ENCODE data around the gene EVPL. TPM values are rescaled to one million over a fixed set of nuclear protein-coding genes. Genes with fewer than 3 reads are reported as not detected.

EVPL gene
- total and polyA plus RNA-seq, 2 experiments from 2014 or later: 0.47 to 1.3 TPM

GRCh38 chr17:76007131-76007849, 19.8 kb downstream of the EVPL start (continued):
- no peak for TF ChIP-seq ZNF462 (CRISPR knock-in tag; IDR thresholded peaks at IDR 0.05)
- TF ChIP-seq JUNB (IDR thresholded peaks at IDR 0.05; ENCODE audit: unreplicated experiment): no peak
- no peak for TF ChIP-seq NANOG (IDR thresholded peaks at IDR 0.05; ENCODE audit: borderline replicate concordance)
- TF ChIP-seq STAT1 (IDR thresholded peaks at IDR 0.05; ENCODE audit: unreplicated experiment): no peak

- Histone ChIP-seq H3K9me2 (ENCODE audit: insufficient read depth) (no peaks in the 10 kb centered on the region), H3K4me3 (no peak overlapping the region), H4K20me1 (replicated peaks; ENCODE audit: insufficient read depth) (no peaks in the 10 kb centered on the region), H3K79me2 (replicated peaks; ENCODE audit: insufficient read depth) (no peaks in the 10 kb centered on the region), H3K4me1 (ENCODE audit: insufficient read depth) (no peaks in the 10 kb centered on the region), H3K27me3 (ENCODE audit: insufficient read depth) (no peaks in the 10 kb centered on the region), H3K36me3 (ENCODE audit: insufficient read depth) (no peaks in the 10 kb centered on the region), H3F3A (replicated peaks; ENCODE audit: low read depth) (0 out of 2 replicates have a peak, but pooled peaks cover 3% of the 10 kb centered on the region), H3K4me2 (no peak overlapping the region), H2AFZ (no peak overlapping the region), H3K27ac (ENCODE audit: low read depth) (no peak overlapping the region)
- Mint-ChIP-seq H3K4me3 (no peak overlapping the region), H3K9me3 (no peaks in the 10 kb centered on the region; the same call in none of the 3 replicates), H3K36me3 (ENCODE audit: low read depth) (peaks cover 3% of the 10 kb centered on the region), H3K27ac (peak overlapping the region; percentile 93; the same call in 1 of the 2 replicates), H3K27me3 (ENCODE audit: insufficient read depth, low read depth, poor library complexity) (peaks cover 10% of the 10 kb centered on the region), H3K4me1 (peaks cover 2% of the 10 kb centered on the region)
- peak; percentile 87 for ATAC-seq
- DNase-seq (ENCODE audit: low spot score): peak; percentile 95
- TF ChIP-seq EZH2 (IDR thresholded peaks at IDR 0.05; ENCODE audit: low read depth, unreplicated experiment) (no peak), CTCF (conservative IDR thresholded peaks at IDR 0.05; ENCODE audit: low read depth in 2 of 2) (peak; percentile 87 to 88)
These were observed 21.6 kb downstream of the EVPL start for GRCh38 chr17:76005263-76006149.

Measured in GM23338 (cell line).